Skeletal muscle satellite cell (primary cell): Measurements from ENCODE around the gene HDAC3.
"Not testable (repeated sequence)": the region's sequence is repeated elsewhere in the genome, so short reads cannot be mapped to it uniquely, and the experiment has no call there.

Experiments
- H3K27me3 ChIP-seq: 2 replicates; pipeline ENCODE4 v1.7.0; 2013; ENCODE audit warnings: low read length; ENCODE audit not compliant: control insufficient read depth, insufficient read depth
- H3K36me3 ChIP-seq: 2 replicates; pipeline ENCODE4 v1.7.0; 2013; ENCODE audit warnings: mild to moderate bottlenecking, control low read depth, low read length; ENCODE audit not compliant: insufficient read depth
- H3K4me1 ChIP-seq: 2 replicates; pipeline ENCODE4 v1.7.0; 2013; ENCODE audit warnings: low read length; ENCODE audit not compliant: control insufficient read depth, insufficient read depth
- H3K4me2 ChIP-seq: 2 replicates; pipeline ENCODE4 v1.7.0; 2013; ENCODE audit warnings: mild to moderate bottlenecking, low read length
- H3K4me3 ChIP-seq: 2 replicates; pipeline ENCODE4 v1.7.0; 2013; ENCODE audit warnings: low read length
- H3K9ac ChIP-seq: 2 replicates; pipeline ENCODE4 v1.7.0; 2013; ENCODE audit warnings: mild to moderate bottlenecking, low read depth, low read length, moderate library complexity
- H3K9me3 ChIP-seq: replicated peaks from 2 replicates; pipeline ENCODE4 v1.7.0; 2013; ENCODE audit warnings: mild to moderate bottlenecking, control low read depth, low read length

HDAC3 gene

GRCh38 chr5:141609921-141610320, 26.7 kb downstream of the HDAC3 start:
- H3K9me3 ChIP-seq, H3K4me3 ChIP-seq, H3K9ac ChIP-seq, H3K36me3 ChIP-seq, H3K4me2 ChIP-seq, H3K27me3 ChIP-seq, H3K4me1 ChIP-seq: not testable (repeated sequence)

GRCh38 chr5:141609044-141609443, 27.6 kb downstream of the HDAC3 start:
- Histone ChIP-seq H3K4me3 (no peak overlapping the region), H3K9ac (no peak overlapping the region), H3K9me3 (no peaks in the 10 kb centered on the region), H3K4me2 (no peak overlapping the region), H3K27me3 (no peaks in the 10 kb centered on the region), H3K36me3 (no peaks in the 10 kb centered on the region), H3K4me1 (peaks cover 7% of the 10 kb centered on the region)

GRCh38 chr5:141608557-141608956, 28.1 kb downstream of the HDAC3 start:
- Histone ChIP-seq H3K9ac (no peak overlapping the region), H3K4me2 (no peak overlapping the region), H3K9me3 (no peaks in the 10 kb centered on the region), H3K36me3 (no peaks in the 10 kb centered on the region), H3K4me1 (peaks cover 12% of the 10 kb centered on the region), H3K27me3 (no peaks in the 10 kb centered on the region), H3K4me3 (no peak overlapping the region)

GRCh38 chr5:141608046-141608445, 28.6 kb downstream of the HDAC3 start:
- H3K27me3 ChIP-seq: no peaks in the 10 kb centered on the region
- no peaks in the 10 kb centered on the region for H3K9me3 ChIP-seq
- H3K4me3 ChIP-seq: no peak overlapping the region
- peaks cover 13% of the 10 kb centered on the region for H3K4me1 ChIP-seq
- H3K36me3 ChIP-seq: no peaks in the 10 kb centered on the region
- H3K9ac ChIP-seq: no peak overlapping the region
- no peak overlapping the region for H3K4me2 ChIP-seq

GRCh38 chr5:141605523-141606277, 30.9 kb downstream of the HDAC3 start:
- Histone ChIP-seq H3K9me3 (no peaks in the 10 kb centered on the region), H3K36me3 (no peaks in the 10 kb centered on the region), H3K4me2 (no peak overlapping the region), H3K9ac (no peak overlapping the region), H3K27me3 (no peaks in the 10 kb centered on the region), H3K4me3 (no peak overlapping the region), H3K4me1 (peaks cover 13% of the 10 kb centered on the region)

GRCh38 chr5:141603923-141604717, 32.5 kb downstream of the HDAC3 start:
- H3K27me3 ChIP-seq: no peaks in the 10 kb centered on the region
- H3K9me3 ChIP-seq: no peaks in the 10 kb centered on the region
- H3K9ac ChIP-seq: peak overlapping the region; percentile 61
- H3K36me3 ChIP-seq: no peaks in the 10 kb centered on the region
- peak overlapping the region; percentile 15 for H3K4me3 ChIP-seq
- H3K4me2 ChIP-seq: peak overlapping the region; percentile 65
- H3K4me1 ChIP-seq: peaks cover 17% of the 10 kb centered on the region

GRCh38 chr5:141602606-141603005, 34.0 kb downstream of the HDAC3 start:
- no peak overlapping the region for H3K4me2 ChIP-seq
- no peak overlapping the region for H3K4me3 ChIP-seq
- peaks cover 26% of the 10 kb centered on the region for H3K4me1 ChIP-seq
- H3K27me3 ChIP-seq: no peaks in the 10 kb centered on the region
- no peaks in the 10 kb centered on the region for H3K36me3 ChIP-seq
- H3K9ac ChIP-seq: no peak overlapping the region
- H3K9me3 ChIP-seq: no peaks in the 10 kb centered on the region

GRCh38 chr5:141598391-141599345, 38.0 kb downstream of the HDAC3 start:
- Histone ChIP-seq H3K4me2 (peak overlapping the region; percentile 10), H3K9me3 (no peaks in the 10 kb centered on the region), H3K27me3 (no peaks in the 10 kb centered on the region), H3K4me1 (peaks cover 15% of the 10 kb centered on the region), H3K9ac (no peak overlapping the region), H3K4me3 (no peak overlapping the region), H3K36me3 (no peaks in the 10 kb centered on the region)

GRCh38 chr5:141597814-141598213, 38.8 kb downstream of the HDAC3 start:
- peaks cover 14% of the 10 kb centered on the region for H3K4me1 ChIP-seq

GRCh38 chr5:141597394-141597793, 39.3 kb downstream of the HDAC3 start:
- no peak overlapping the region for H3K4me2 ChIP-seq
- H3K4me3 ChIP-seq: no peak overlapping the region
- no peaks in the 10 kb centered on the region for H3K36me3 ChIP-seq
- H3K9ac ChIP-seq: no peak overlapping the region
- no peaks in the 10 kb centered on the region for H3K9me3 ChIP-seq
- H3K4me1 ChIP-seq: peaks cover 14% of the 10 kb centered on the region
- H3K27me3 ChIP-seq: no peaks in the 10 kb centered on the region

More at GRCh38 chr5:141597814-141598213, 38.8 kb downstream of the HDAC3 start:
- Histone ChIP-seq H3K9me3 (no peaks in the 10 kb centered on the region), H3K9ac (no peak overlapping the region), H3K4me3 (no peak overlapping the region), H3K4me2 (no peak overlapping the region), H3K36me3 (no peaks in the 10 kb centered on the region), H3K27me3 (no peaks in the 10 kb centered on the region)

- Histone ChIP-seq H3K27me3 (no peaks in the 10 kb centered on the region), H3K4me2 (no peak overlapping the region), H3K4me1 (peaks cover 14% of the 10 kb centered on the region), H3K9me3 (no peaks in the 10 kb centered on the region), H3K4me3 (no peak overlapping the region), H3K36me3 (no peaks in the 10 kb centered on the region), H3K9ac (no peak overlapping the region)
Observed at GRCh38 chr5:141596867-141597266, 39.8 kb downstream of the HDAC3 start.
